Measurements from ENCODE around the gene MSL3.

MSL3 gene

GRCh38 chrX:11757719-11758399, at the start of gene MSL3:
MSL3 (plus strand) TSS chrX:11758237; CDS start chrX:11758264, 27 bp downstream.
- no peak for TF ChIP-seq CTCF (IDR thresholded peaks at IDR 0.05; ENCODE audit: low read depth, low read length)
- peak; percentile 24 for DNase-seq (ENCODE audit: extremely low read depth, low read depth)

- DNase-seq (ENCODE audit: extremely low read depth, low read depth): no peak
- no peak for TF ChIP-seq CTCF (IDR thresholded peaks at IDR 0.05; ENCODE audit: low read depth, low read length)
Measured at GRCh38 chrX:11722304-11722703, 35.7 kb upstream of the MSL3 start.

GRCh38 chrX:11724122-11725017, 33.7 kb upstream of the MSL3 start:
- DNase-seq (ENCODE audit: extremely low read depth, low read depth): no peak
- TF ChIP-seq CTCF (IDR thresholded peaks at IDR 0.05; ENCODE audit: low read depth, low read length): peak; percentile 69

- no peak for TF ChIP-seq CTCF (IDR thresholded peaks at IDR 0.05; ENCODE audit: low read depth, low read length)
- no peak for DNase-seq (ENCODE audit: extremely low read depth, low read depth)
Measured at GRCh38 chrX:11725631-11726442, 32.2 kb upstream of the MSL3 start.

GRCh38 chrX:11728556-11728955, 29.5 kb upstream of the MSL3 start:
- no peak for TF ChIP-seq CTCF (IDR thresholded peaks at IDR 0.05; ENCODE audit: low read depth, low read length)
- DNase-seq (ENCODE audit: extremely low read depth, low read depth): no peak

- no peak for TF ChIP-seq CTCF (IDR thresholded peaks at IDR 0.05; ENCODE audit: low read depth, low read length)
- DNase-seq (ENCODE audit: extremely low read depth, low read depth): no peak
Measured at GRCh38 chrX:11733614-11734013, 24.4 kb upstream of the MSL3 start.

All from AG09319 (cell line).